ENCODE results near the gene GPAM.

DNA sequence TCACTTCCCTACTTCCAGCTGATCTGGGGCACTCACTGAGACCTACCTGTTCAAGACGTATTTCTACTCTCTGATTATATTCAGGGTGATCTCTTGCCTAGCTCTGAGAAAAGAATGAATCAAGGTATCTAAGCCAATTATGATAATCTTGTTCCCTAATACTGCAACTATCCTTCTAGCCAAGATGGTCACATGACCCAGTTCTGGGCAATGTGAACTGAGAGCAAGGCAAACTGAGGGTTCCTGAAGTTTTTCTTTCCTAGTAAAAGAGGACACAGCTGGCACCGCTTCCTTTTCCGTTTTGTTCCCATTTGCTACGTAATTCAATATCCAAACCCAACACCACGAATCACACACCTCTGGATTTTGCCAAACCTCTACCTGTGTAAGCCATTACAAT lies 5.9 kb upstream of the GPAM start:
- TF ChIP-seq POLR2A (IDR thresholded peaks at IDR 0.05; ENCODE audit: low read length) (no peak), GATA1 (IDR thresholded peaks at IDR 0.05; ENCODE audit: low read depth, low read length) (no peak)
